Measurements from ENCODE around the gene AUTS2. TPM values are rescaled to one million over a fixed set of nuclear protein-coding genes. Genes with fewer than 3 reads are reported as not detected.

Gene AUTS2
- polyA plus RNA-seq, 3 donors, result 0.08 to 0.35 TPM; not detected in 1

DNA sequence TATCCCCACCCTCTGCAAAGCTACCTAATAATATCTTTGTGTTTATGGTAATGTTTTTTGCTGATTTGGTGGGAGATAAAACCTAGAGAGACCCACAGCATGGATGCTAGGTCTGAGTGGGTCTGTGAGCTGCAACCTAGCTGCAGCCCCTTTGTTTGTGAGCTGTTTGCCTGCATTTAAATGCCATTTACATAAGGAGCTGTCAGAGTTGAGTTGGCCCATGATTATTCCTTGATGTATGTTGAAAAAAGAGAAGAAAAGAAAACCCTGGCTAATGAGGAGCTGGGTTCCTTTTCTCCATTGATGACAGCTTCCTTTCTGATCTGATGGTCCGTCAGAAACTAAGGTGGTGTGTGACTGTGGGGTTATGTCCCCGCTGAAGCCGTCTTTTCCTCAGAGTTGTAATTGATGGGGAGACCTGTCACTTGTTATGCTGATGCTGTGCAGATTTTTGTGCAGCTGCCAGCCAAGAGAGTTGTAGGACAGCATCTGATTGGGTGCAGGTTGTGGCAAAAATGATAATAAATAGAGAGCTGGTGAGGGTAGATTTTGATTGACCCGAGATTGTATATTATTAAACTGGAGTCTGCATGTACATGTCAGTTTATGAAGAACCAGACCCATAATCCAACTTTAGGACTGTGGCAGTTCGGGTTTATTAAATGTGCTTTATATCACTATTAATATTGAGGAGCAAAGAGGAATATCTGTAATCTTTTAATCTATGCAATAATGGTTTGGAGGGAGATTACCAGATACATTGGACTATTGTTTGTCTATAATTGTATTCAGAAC is 219.8 kb downstream of the AUTS2 start:
- DNase-seq, result no peak
- H3K9me3 Mint-ChIP-seq, result peaks cover 0 to 5% (median 0%) of the 10 kb centered on the region in 7 donors
- TF ChIP-seq, protein P1, sequence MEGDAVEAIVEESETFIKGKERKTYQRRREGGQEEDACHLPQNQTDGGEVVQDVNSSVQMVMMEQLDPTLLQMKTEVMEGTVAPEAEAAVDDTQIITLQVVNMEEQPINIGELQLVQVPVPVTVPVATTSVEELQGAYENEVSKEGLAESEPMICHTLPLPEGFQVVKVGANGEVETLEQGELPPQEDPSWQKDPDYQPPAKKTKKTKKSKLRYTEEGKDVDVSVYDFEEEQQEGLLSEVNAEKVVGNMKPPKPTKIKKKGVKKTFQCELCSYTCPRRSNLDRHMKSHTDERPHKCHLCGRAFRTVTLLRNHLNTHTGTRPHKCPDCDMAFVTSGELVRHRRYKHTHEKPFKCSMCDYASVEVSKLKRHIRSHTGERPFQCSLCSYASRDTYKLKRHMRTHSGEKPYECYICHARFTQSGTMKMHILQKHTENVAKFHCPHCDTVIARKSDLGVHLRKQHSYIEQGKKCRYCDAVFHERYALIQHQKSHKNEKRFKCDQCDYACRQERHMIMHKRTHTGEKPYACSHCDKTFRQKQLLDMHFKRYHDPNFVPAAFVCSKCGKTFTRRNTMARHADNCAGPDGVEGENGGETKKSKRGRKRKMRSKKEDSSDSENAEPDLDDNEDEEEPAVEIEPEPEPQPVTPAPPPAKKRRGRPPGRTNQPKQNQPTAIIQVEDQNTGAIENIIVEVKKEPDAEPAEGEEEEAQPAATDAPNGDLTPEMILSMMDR (IDR thresholded peaks at IDR 0.05), result no peak
- Histone ChIP-seq H3K27me3 (ENCODE audit: control insufficient read depth in 2 of 2, insufficient read depth in 2 of 2, low read length in 2 of 2) (no peaks in the 10 kb centered on the region), H4K20me1 (ENCODE audit: insufficient read depth, low read length) (no peaks in the 10 kb centered on the region), H3K36me3 (replicated peaks in 1 of 2; ENCODE audit: control insufficient read depth in 1 of 2, insufficient read depth in 2 of 2, low read length in 2 of 2) (no peaks in the 10 kb centered on the region), H3K4me2 (replicated peaks; ENCODE audit: extremely low read depth, low read length, poor library complexity, severe bottlenecking) (no peak overlapping the region), H3K4me3 (replicated peaks in 1 of 3; ENCODE audit: low read depth in 2 of 3, low read length in 3 of 3) (no peak overlapping the region), H3K4me1 (ENCODE audit: control insufficient read depth in 1 of 2, insufficient read depth in 2 of 2, low read length in 2 of 2) (no peaks in the 10 kb centered on the region), H2AFZ (ENCODE audit: insufficient read depth, low read depth, low read length, poor library complexity, severe bottlenecking) (no peak overlapping the region), H3K27ac (ENCODE audit: low read depth in 1 of 2, low read length in 2 of 2) (no peak overlapping the region), H3K9ac (ENCODE audit: insufficient read depth, low read length, poor library complexity, severe bottlenecking) (no peak overlapping the region), H3K79me2 (ENCODE audit: insufficient read depth, low read length) (no peaks in the 10 kb centered on the region), H3K9me3 (replicated peaks in 1 of 2; ENCODE audit: control insufficient read depth in 1 of 2, insufficient read depth in 1 of 2, low read length in 2 of 2) (no peaks in the 10 kb centered on the region)
- 73% methylated on average over 3 of the region's 5 CpGs for WGBS (ENCODE audit: insufficient coverage)
- H3K27me3 Mint-ChIP-seq (ENCODE audit: low read depth in 3 of 3), result peaks cover 0 to 1% (median 0%) of the 10 kb centered on the region in 3 donors
- no peak overlapping the region for H3K4me3 Mint-ChIP-seq
- H3K4me1 Mint-ChIP-seq, result no peaks in the 10 kb centered on the region
- peak overlapping the region in 1 of 7 donors; percentile 22 for H3K27ac Mint-ChIP-seq
- intact Hi-C loops (cut with micrococcal nuclease), result no loop called here
- H3K36me3 Mint-ChIP-seq, result no peaks in the 10 kb centered on the region

DNA sequence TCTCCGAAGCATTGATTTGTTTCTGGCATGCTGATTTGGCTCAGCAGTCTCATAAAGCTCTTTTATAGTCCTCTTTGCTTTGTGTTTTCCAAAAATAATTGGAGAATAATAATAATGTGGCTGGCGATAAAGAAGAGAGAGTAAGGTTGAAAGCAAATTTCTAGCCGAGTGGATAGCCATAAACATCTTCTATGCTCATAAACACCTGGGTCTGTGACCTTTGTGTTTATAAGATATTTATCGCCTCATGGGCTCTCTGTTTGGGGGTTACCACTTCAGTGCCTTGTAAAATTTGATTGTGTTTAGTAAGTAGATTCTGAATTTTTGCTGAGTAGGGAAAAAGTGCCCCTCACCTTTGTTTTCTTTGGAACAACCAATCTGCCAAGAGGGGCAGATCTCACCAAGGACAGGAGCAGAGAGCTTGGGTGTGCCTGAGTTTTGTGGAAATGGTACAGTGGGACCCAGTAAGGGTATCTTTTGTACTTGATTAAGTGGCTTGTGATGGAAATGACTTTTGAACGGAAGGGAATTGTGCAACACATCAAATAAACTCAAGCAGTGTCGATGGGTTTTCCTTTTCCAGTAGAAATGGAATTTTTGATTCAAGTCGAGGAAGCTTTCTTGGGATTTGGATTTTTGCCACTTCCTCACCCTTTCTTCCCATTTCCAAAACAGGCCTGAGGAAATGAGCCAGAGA is 220.5 kb downstream of the AUTS2 start:
- peaks cover 0 to 5% (median 0%) of the 10 kb centered on the region in 7 donors for H3K9me3 Mint-ChIP-seq
- H3K4me3 Mint-ChIP-seq, result no peak overlapping the region
- WGBS (ENCODE audit: insufficient coverage), result no CpG with 5 or more reads among the region's 7 CpGs

More for the DNA sequence above, 220.5 kb downstream of the AUTS2 start:
- no peaks in the 10 kb centered on the region for H3K79me2 ChIP-seq (ENCODE audit: insufficient read depth, low read length)
- no peaks in the 10 kb centered on the region for H3K27me3 ChIP-seq (ENCODE audit: control insufficient read depth in 2 of 2, insufficient read depth in 2 of 2, low read length in 2 of 2)
- peaks cover 0 to 1% (median 0%) of the 10 kb centered on the region in 3 donors for H3K27me3 Mint-ChIP-seq (ENCODE audit: low read depth in 3 of 3)
- H3K9ac ChIP-seq (ENCODE audit: insufficient read depth, low read length, poor library complexity, severe bottlenecking), result no peak overlapping the region
- no peak for DNase-seq
- H3K36me3 ChIP-seq (replicated peaks in 1 of 2; ENCODE audit: control insufficient read depth in 1 of 2, insufficient read depth in 2 of 2, low read length in 2 of 2), result no peaks in the 10 kb centered on the region
- H2AFZ ChIP-seq (ENCODE audit: insufficient read depth, low read depth, low read length, poor library complexity, severe bottlenecking), result no peak overlapping the region
- TF ChIP-seq, protein P1 (IDR thresholded peaks at IDR 0.05), result no peak
- H3K9me3 ChIP-seq (replicated peaks in 1 of 2; ENCODE audit: control insufficient read depth in 1 of 2, insufficient read depth in 1 of 2, low read length in 2 of 2), result no peaks in the 10 kb centered on the region
- H4K20me1 ChIP-seq (ENCODE audit: insufficient read depth, low read length), result no peaks in the 10 kb centered on the region
- no peaks in the 10 kb centered on the region for H3K36me3 Mint-ChIP-seq
- H3K4me2 ChIP-seq (replicated peaks; ENCODE audit: extremely low read depth, low read length, poor library complexity, severe bottlenecking), result no peak overlapping the region
- peaks cover 4% of the 10 kb centered on the region for H3K4me1 Mint-ChIP-seq
- intact Hi-C loops (cut with micrococcal nuclease), result no loop called here
- H3K4me3 ChIP-seq (replicated peaks in 1 of 3; ENCODE audit: low read depth in 2 of 3, low read length in 3 of 3), result no peak overlapping the region
- peaks cover 0 to under 1% of the 10 kb centered on the region in 2 donors for H3K4me1 ChIP-seq (ENCODE audit: control insufficient read depth in 1 of 2, insufficient read depth in 2 of 2, low read length in 2 of 2)
- peak overlapping the region in 1 of 7 donors; percentile 4 for H3K27ac Mint-ChIP-seq
- H3K27ac ChIP-seq (ENCODE audit: low read depth in 1 of 2, low read length in 2 of 2), result no peak overlapping the region

Data from CD14-positive monocyte (primary cell).